A549 (cell line): ENCODE results near the gene HOXB3. TPM values are rescaled to one million over a fixed set of nuclear protein-coding genes. Genes with fewer than 3 reads are reported as not detected.

Experiments used
- BHLHE40 ChIP-seq: IDR thresholded peaks from 2 replicates; pipeline ENCODE4 v1.6.1; 2012; ENCODE audit warnings: low read depth, low read length, inconsistent platforms
- CBX8 ChIP-seq: fragments of 200-600 bp; sonication (generic); IDR thresholded peaks from 2 replicates; pipeline ENCODE4 v1.6.1; 2016
- CHD4 ChIP-seq: fragments of 200-600 bp; sonication (generic); IDR thresholded peaks from 2 replicates; pipeline ENCODE4 v1.6.1; 2016; ENCODE audit warnings: antibody characterized with exemption, mild to moderate bottlenecking, borderline replicate concordance
- E2F6 ChIP-seq: IDR thresholded peaks from 2 replicates; pipeline ENCODE4 v1.6.1; 2012; ENCODE audit warnings: low read depth, borderline replicate concordance
- EHF ChIP-seq: fragments of 250-450 bp; sonication (Bioruptor Pico); IDR thresholded peaks from 2 replicates; pipeline ENCODE4 v1.5.0; 2020; ENCODE audit warnings: mild to moderate bottlenecking
- EHMT2 ChIP-seq: fragments of 200-600 bp; sonication (generic); IDR thresholded peaks from 2 replicates; pipeline ENCODE4 v1.6.1; 2016; ENCODE audit warnings: antibody characterized with exemption, low read depth, mild to moderate bottlenecking, moderate library complexity
- ESRRA ChIP-seq: fragments of 150-350 bp; IDR thresholded peaks from 2 replicates; pipeline ENCODE4 v1.6.1; 2014; ENCODE audit warnings: mild to moderate bottlenecking, low read length, borderline replicate concordance
- GATA3 ChIP-seq: IDR thresholded peaks from 2 replicates; pipeline ENCODE4 v1.6.1; 2012; ENCODE audit warnings: borderline replicate concordance
- HEYL ChIP-seq: fragments of 250-450 bp; sonication (Bioruptor Pico); IDR thresholded peaks from 2 replicates; pipeline ENCODE4 v1.8.0; 2021; ENCODE audit warnings: mild to moderate bottlenecking, moderate library complexity
- HOXA7 ChIP-seq: fragments of 250-450 bp; sonication (Bioruptor Pico); IDR thresholded peaks from 2 replicates; pipeline ENCODE4 v1.5.0; 2020; ENCODE audit warnings: mild to moderate bottlenecking, moderate library complexity
- KDM1A ChIP-seq: fragments of 200-600 bp; sonication (generic); IDR thresholded peaks from 2 replicates; pipeline ENCODE4 v1.6.1; 2016; ENCODE audit warnings: low read depth, mild to moderate bottlenecking
- KDM5A ChIP-seq: fragments of 200-600 bp; sonication (generic); IDR thresholded peaks from 2 replicates; pipeline ENCODE4 v1.6.1; 2016; ENCODE audit warnings: antibody characterized with exemption, mild to moderate bottlenecking
- MAZ ChIP-seq: fragments of 150-350 bp; IDR thresholded peaks from 2 replicates; pipeline ENCODE4 v1.6.1; 2014; ENCODE audit warnings: antibody characterized with exemption, low read depth, low read length, borderline replicate concordance
- MYC ChIP-seq: IDR thresholded peaks from 2 replicates; pipeline ENCODE4 v1.6.1; 2012; ENCODE audit warnings: mild to moderate bottlenecking, inconsistent platforms, low read length, improper control_type of control experiment, borderline replicate concordance
- NFE2L2 ChIP-seq: fragments of 150-350 bp; conservative IDR thresholded peaks from 2 replicates; pipeline ENCODE4 v1.6.1; 2014; ENCODE audit warnings: low read length
- PBX3 ChIP-seq: IDR thresholded peaks from 2 replicates; pipeline ENCODE4 v1.6.1; 2012
- PHF8 ChIP-seq: fragments of 200-600 bp; sonication (generic); IDR thresholded peaks from 2 replicates; pipeline ENCODE4 v1.6.1; 2016; ENCODE audit warnings: low read depth, mild to moderate bottlenecking, antibody characterized with exemption, moderate library complexity, borderline replicate concordance
- RCOR1 ChIP-seq: fragments of 150-350 bp; IDR thresholded peaks from 2 replicates; pipeline ENCODE4 v1.6.1; 2014; ENCODE audit warnings: antibody characterized with exemption, low read length, low read depth
- SMC3 ChIP-seq: fragments of >200 bp; sonication (Bioruptor Twin); formaldehyde crosslinking; IDR thresholded peaks from 3 replicates; pipeline ENCODE4 v1.6.1; 2018; ENCODE audit warnings: inconsistent platforms
- ZC3H11A ChIP-seq: fragments of 450-650 bp; IDR thresholded peaks from 2 replicates; pipeline ENCODE4 v1.6.1; 2014; ENCODE audit warnings: antibody characterized with exemption, mild to moderate bottlenecking
- ZFP36 ChIP-seq: fragments of 450-650 bp; IDR thresholded peaks from 2 replicates; pipeline ENCODE4 v1.6.1; 2014; ENCODE audit warnings: borderline replicate concordance; ENCODE audit not compliant: partially characterized antibody
- polyA plus RNA-seq, 4 experiments: library from polyadenylated mRNA; depleted of rRNA in 3 of 4; stranded (reverse); fragments of >200 nt; fragmentation: RNase III in 1 of 4; extraction: RNeasy Plus Mini Kit Qiagen cat#74134 plus additional on column Dnase treatment in 1 of 4; gene quantifications; 2 replicates in 3 of 4; 3 replicates in 1 of 4; pipeline ENCODE4 v1.2.3, GENCODE V29; 2011 to 2017
- TF ChIP-seq, protein P1 (sequence below): fragments of 250-450 bp; sonication (Bioruptor Pico); IDR thresholded peaks from 2 replicates; pipeline ENCODE4 v1.5.0; 2021; ENCODE audit warnings: mild to moderate bottlenecking, moderate library complexity, borderline replicate concordance
- TF ChIP-seq, protein P2 (sequence below): fragments of >200 bp; sonication (Bioruptor Twin); formaldehyde crosslinking; IDR thresholded peaks from 2 replicates; pipeline ENCODE4 v1.6.1; 2016
- TF ChIP-seq, protein P3 (sequence below): fragments of >200 bp; sonication (Bioruptor Twin); formaldehyde crosslinking; IDR thresholded peaks from 3 replicates; pipeline ENCODE4 v1.5.1; 2016
- TF ChIP-seq, protein P4 (sequence below): fragments of 150-350 bp; IDR thresholded peaks from 2 replicates; pipeline ENCODE4 v1.6.1; 2014; ENCODE audit warnings: low read depth, mild to moderate bottlenecking, low read length
- TF ChIP-seq, protein P5 (sequence below): fragments of 450-650 bp; IDR thresholded peaks from 2 replicates; pipeline ENCODE4 v1.6.1; 2014; ENCODE audit warnings: antibody characterized with exemption
- TF ChIP-seq, protein P6 (sequence below): fragments of 200-600 bp; sonication (generic); IDR thresholded peaks from 2 replicates; pipeline ENCODE4 v1.6.1; 2016; ENCODE audit warnings: antibody characterized with exemption, mild to moderate bottlenecking, moderate library complexity
- TF ChIP-seq, protein P7 (sequence below): fragments of 250-450 bp; sonication (Bioruptor Pico); IDR thresholded peaks from 2 replicates; pipeline ENCODE4 v1.5.0; 2020; ENCODE audit warnings: low read depth, mild to moderate bottlenecking, moderate library complexity

Gene HOXB3
- polyA plus RNA-seq, 2 of the 4 experiments (the other 2 are of a cell fraction), result 8.6 to 17.0 TPM

- TF ChIP-seq GATA3, result no peak
- TF ChIP-seq CBX8, result no peak
- no peak for TF ChIP-seq KDM1A
- 0 out of 2 replicates have a peak, but pooled peaks have one; percentile 13 for TF ChIP-seq MYC
- TF ChIP-seq BHLHE40, result no peak
- TF ChIP-seq, protein P1, sequence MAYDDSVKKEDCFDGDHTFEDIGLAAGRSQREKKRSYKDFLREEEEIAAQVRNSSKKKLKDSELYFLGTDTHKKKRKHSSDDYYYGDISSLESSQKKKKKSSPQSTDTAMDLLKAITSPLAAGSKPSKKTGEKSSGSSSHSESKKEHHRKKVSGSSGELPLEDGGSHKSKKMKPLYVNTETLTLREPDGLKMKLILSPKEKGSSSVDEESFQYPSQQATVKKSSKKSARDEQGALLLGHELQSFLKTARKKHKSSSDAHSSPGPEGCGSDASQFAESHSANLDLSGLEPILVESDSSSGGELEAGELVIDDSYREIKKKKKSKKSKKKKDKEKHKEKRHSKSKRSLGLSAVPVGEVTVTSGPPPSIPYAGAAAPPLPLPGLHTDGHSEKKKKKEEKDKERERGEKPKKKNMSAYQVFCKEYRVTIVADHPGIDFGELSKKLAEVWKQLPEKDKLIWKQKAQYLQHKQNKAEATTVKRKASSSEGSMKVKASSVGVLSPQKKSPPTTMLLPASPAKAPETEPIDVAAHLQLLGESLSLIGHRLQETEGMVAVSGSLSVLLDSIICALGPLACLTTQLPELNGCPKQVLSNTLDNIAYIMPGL (CRISPR knock-in tag), result peak; percentile 80; the same call in 1 of the 2 replicates
- TF ChIP-seq ZC3H11A, result no peak
- peak; percentile 47; the same call in 1 of the 2 replicates for TF ChIP-seq PBX3
- TF ChIP-seq, protein P2, sequence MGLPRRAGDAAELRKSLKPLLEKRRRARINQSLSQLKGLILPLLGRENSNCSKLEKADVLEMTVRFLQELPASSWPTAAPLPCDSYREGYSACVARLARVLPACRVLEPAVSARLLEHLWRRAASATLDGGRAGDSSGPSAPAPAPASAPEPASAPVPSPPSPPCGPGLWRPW, result no peak
- no peak for TF ChIP-seq EHMT2
- peak; percentile 71; the same call in 1 of the 2 replicates for TF ChIP-seq PHF8
- no peak for TF ChIP-seq CHD4
- TF ChIP-seq HOXA7 (CRISPR knock-in tag), result no peak
- no peak; the same call in 1 of the 2 replicates for TF ChIP-seq MAZ
- no peak for TF ChIP-seq HEYL (CRISPR knock-in tag)
- peak; percentile 1; the same call in 1 of the 2 replicates for TF ChIP-seq E2F6
- no peak for TF ChIP-seq SMC3
- TF ChIP-seq, protein P3, sequence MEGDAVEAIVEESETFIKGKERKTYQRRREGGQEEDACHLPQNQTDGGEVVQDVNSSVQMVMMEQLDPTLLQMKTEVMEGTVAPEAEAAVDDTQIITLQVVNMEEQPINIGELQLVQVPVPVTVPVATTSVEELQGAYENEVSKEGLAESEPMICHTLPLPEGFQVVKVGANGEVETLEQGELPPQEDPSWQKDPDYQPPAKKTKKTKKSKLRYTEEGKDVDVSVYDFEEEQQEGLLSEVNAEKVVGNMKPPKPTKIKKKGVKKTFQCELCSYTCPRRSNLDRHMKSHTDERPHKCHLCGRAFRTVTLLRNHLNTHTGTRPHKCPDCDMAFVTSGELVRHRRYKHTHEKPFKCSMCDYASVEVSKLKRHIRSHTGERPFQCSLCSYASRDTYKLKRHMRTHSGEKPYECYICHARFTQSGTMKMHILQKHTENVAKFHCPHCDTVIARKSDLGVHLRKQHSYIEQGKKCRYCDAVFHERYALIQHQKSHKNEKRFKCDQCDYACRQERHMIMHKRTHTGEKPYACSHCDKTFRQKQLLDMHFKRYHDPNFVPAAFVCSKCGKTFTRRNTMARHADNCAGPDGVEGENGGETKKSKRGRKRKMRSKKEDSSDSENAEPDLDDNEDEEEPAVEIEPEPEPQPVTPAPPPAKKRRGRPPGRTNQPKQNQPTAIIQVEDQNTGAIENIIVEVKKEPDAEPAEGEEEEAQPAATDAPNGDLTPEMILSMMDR, result no peak
- no peak for TF ChIP-seq ZFP36
- no peak for TF ChIP-seq EHF (CRISPR knock-in tag)
- TF ChIP-seq KDM5A, result no peak
- no peak for TF ChIP-seq NFE2L2
- TF ChIP-seq, protein P4, sequence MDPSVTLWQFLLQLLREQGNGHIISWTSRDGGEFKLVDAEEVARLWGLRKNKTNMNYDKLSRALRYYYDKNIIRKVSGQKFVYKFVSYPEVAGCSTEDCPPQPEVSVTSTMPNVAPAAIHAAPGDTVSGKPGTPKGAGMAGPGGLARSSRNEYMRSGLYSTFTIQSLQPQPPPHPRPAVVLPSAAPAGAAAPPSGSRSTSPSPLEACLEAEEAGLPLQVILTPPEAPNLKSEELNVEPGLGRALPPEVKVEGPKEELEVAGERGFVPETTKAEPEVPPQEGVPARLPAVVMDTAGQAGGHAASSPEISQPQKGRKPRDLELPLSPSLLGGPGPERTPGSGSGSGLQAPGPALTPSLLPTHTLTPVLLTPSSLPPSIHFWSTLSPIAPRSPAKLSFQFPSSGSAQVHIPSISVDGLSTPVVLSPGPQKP, result no peak
- TF ChIP-seq, protein P5, sequence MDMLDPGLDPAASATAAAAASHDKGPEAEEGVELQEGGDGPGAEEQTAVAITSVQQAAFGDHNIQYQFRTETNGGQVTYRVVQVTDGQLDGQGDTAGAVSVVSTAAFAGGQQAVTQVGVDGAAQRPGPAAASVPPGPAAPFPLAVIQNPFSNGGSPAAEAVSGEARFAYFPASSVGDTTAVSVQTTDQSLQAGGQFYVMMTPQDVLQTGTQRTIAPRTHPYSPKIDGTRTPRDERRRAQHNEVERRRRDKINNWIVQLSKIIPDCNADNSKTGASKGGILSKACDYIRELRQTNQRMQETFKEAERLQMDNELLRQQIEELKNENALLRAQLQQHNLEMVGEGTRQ, result no peak
- TF ChIP-seq ESRRA, result no peak
- no peak for TF ChIP-seq RCOR1
- TF ChIP-seq, protein P6, sequence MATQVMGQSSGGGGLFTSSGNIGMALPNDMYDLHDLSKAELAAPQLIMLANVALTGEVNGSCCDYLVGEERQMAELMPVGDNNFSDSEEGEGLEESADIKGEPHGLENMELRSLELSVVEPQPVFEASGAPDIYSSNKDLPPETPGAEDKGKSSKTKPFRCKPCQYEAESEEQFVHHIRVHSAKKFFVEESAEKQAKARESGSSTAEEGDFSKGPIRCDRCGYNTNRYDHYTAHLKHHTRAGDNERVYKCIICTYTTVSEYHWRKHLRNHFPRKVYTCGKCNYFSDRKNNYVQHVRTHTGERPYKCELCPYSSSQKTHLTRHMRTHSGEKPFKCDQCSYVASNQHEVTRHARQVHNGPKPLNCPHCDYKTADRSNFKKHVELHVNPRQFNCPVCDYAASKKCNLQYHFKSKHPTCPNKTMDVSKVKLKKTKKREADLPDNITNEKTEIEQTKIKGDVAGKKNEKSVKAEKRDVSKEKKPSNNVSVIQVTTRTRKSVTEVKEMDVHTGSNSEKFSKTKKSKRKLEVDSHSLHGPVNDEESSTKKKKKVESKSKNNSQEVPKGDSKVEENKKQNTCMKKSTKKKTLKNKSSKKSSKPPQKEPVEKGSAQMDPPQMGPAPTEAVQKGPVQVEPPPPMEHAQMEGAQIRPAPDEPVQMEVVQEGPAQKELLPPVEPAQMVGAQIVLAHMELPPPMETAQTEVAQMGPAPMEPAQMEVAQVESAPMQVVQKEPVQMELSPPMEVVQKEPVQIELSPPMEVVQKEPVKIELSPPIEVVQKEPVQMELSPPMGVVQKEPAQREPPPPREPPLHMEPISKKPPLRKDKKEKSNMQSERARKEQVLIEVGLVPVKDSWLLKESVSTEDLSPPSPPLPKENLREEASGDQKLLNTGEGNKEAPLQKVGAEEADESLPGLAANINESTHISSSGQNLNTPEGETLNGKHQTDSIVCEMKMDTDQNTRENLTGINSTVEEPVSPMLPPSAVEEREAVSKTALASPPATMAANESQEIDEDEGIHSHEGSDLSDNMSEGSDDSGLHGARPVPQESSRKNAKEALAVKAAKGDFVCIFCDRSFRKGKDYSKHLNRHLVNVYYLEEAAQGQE, result no peak
- TF ChIP-seq, protein P7, sequence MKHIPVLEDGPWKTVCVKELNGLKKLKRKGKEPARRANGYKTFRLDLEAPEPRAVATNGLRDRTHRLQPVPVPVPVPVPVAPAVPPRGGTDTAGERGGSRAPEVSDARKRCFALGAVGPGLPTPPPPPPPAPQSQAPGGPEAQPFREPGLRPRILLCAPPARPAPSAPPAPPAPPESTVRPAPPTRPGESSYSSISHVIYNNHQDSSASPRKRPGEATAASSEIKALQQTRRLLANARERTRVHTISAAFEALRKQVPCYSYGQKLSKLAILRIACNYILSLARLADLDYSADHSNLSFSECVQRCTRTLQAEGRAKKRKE (CRISPR knock-in tag), result no peak
These were observed 35.6 kb upstream of the HOXB3 start (continued) for GRCh38 chr17:48625495-48626244.
